ENCODE data around the gene FA2H. TPM values are rescaled to one million over a fixed set of nuclear protein-coding genes. Genes with fewer than 3 reads are reported as not detected.

Gene FA2H
- total RNA-seq, 2 donors from 2014 or later = 2.1 to 2.4 TPM

GRCh38 chr16:74788108-74788507, 13.5 kb upstream of the FA2H start:
- Mint-ChIP-seq H3K4me1 (no peaks in the 10 kb centered on the region), H3K4me3 (no peak overlapping the region), H3K27ac (no peak overlapping the region), H3K36me3 (ENCODE audit: low read depth) (peaks cover 2% of the 10 kb centered on the region), H3K27me3 (ENCODE audit: insufficient read depth) (no peaks in the 10 kb centered on the region), H3K9me3 (peaks cover 15% of the 10 kb centered on the region)
- Histone ChIP-seq H3K27me3 (ENCODE audit: control insufficient read depth, insufficient read depth, low read length, poor library complexity, severe bottlenecking) (no peaks in the 10 kb centered on the region), H3K9ac (ENCODE audit: extremely low read depth, low read length, poor library complexity, severe bottlenecking) (no peak overlapping the region), H3K36me3 (ENCODE audit: control insufficient read depth, insufficient read depth, low read length) (no peaks in the 10 kb centered on the region), H3K9me3 (ENCODE audit: control insufficient read depth, low read length) (peaks cover 10% of the 10 kb centered on the region), H3K27ac (ENCODE audit: low read depth, low read length) (no peak overlapping the region), H3K4me3 (ENCODE audit: low read length) (no peak overlapping the region), H3K4me1 (ENCODE audit: control insufficient read depth, insufficient read depth, low read length) (no peaks in the 10 kb centered on the region)
- DNase-seq = no peak
- TF ChIP-seq, protein P1, sequence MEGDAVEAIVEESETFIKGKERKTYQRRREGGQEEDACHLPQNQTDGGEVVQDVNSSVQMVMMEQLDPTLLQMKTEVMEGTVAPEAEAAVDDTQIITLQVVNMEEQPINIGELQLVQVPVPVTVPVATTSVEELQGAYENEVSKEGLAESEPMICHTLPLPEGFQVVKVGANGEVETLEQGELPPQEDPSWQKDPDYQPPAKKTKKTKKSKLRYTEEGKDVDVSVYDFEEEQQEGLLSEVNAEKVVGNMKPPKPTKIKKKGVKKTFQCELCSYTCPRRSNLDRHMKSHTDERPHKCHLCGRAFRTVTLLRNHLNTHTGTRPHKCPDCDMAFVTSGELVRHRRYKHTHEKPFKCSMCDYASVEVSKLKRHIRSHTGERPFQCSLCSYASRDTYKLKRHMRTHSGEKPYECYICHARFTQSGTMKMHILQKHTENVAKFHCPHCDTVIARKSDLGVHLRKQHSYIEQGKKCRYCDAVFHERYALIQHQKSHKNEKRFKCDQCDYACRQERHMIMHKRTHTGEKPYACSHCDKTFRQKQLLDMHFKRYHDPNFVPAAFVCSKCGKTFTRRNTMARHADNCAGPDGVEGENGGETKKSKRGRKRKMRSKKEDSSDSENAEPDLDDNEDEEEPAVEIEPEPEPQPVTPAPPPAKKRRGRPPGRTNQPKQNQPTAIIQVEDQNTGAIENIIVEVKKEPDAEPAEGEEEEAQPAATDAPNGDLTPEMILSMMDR (conservative IDR thresholded peaks at IDR 0.05) = no peak
- WGBS, 2 experiments (ENCODE audit: insufficient coverage in 1 of 2, insufficient read length in 1 of 2) = 87 to 95% methylated on average over 7 of the region's 7 CpGs

GRCh38 chr16:74785031-74785430, 10.4 kb upstream of the FA2H start:
- Mint-ChIP-seq H3K27ac (no peak overlapping the region), H3K27me3 (ENCODE audit: insufficient read depth) (no peaks in the 10 kb centered on the region)
- TF ChIP-seq, protein P1 (conservative IDR thresholded peaks at IDR 0.05) = peak; percentile 29

DNA sequence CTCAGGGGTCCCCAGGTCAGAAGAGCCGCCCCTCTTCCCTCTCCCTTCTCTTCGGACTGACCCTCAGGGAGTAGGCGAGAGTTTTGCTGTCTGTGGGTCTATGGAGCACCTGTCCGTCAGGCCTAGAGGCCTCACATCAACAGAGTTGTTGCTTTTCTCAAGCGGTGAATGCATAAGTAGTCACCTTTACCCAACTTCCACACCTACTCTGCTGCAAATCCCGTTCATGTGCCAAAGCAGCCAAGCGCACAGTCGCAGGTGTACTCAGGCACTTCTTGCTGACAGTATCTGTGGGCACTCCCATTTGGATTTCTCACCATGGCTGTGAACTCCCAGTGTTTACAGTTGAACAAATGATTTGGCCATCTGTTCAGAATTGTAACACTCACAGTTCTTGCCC, 4.0 kb upstream of the FA2H start:
- peaks cover 5% of the 10 kb centered on the region for H3K4me1 Mint-ChIP-seq
- H3K27ac Mint-ChIP-seq = no peak overlapping the region
- Histone ChIP-seq H3K36me3 (ENCODE audit: control insufficient read depth, insufficient read depth, low read length) (no peaks in the 10 kb centered on the region), H3K27me3 (ENCODE audit: control insufficient read depth, insufficient read depth, low read length, poor library complexity, severe bottlenecking) (peaks cover 17% of the 10 kb centered on the region), H3K9ac (ENCODE audit: extremely low read depth, low read length, poor library complexity, severe bottlenecking) (no peak overlapping the region), H3K9me3 (ENCODE audit: control insufficient read depth, low read length) (no peaks in the 10 kb centered on the region), H3K4me3 (ENCODE audit: low read length) (no peak overlapping the region), H3K27ac (ENCODE audit: low read depth, low read length) (no peak overlapping the region), H3K4me1 (ENCODE audit: control insufficient read depth, insufficient read depth, low read length) (no peaks in the 10 kb centered on the region)
- no peak for DNase-seq
- H3K27me3 Mint-ChIP-seq (ENCODE audit: insufficient read depth) = peaks cover 22% of the 10 kb centered on the region
- TF ChIP-seq, protein P1 (conservative IDR thresholded peaks at IDR 0.05) = no peak
- 90 to 94% methylated on average over 5 to 8 of the region's 8 CpGs for WGBS, 2 experiments (ENCODE audit: insufficient coverage in 1 of 2, insufficient read length in 1 of 2)
- no peaks in the 10 kb centered on the region for H3K9me3 Mint-ChIP-seq
- no peaks in the 10 kb centered on the region for H3K36me3 Mint-ChIP-seq (ENCODE audit: low read depth)
- no peak overlapping the region for H3K4me3 Mint-ChIP-seq

More at GRCh38 chr16:74785031-74785430, 10.4 kb upstream of the FA2H start:
- H3K9ac ChIP-seq (ENCODE audit: extremely low read depth, low read length, poor library complexity, severe bottlenecking) = no peak overlapping the region
- Mint-ChIP-seq H3K4me3 (no peak overlapping the region), H3K9me3 (peaks cover 2% of the 10 kb centered on the region), H3K4me1 (no peaks in the 10 kb centered on the region), H3K36me3 (ENCODE audit: low read depth) (no peaks in the 10 kb centered on the region)
- no peaks in the 10 kb centered on the region for H3K36me3 ChIP-seq (ENCODE audit: control insufficient read depth, insufficient read depth, low read length)
- 77 to 84% methylated on average over 4 of the region's 4 CpGs for WGBS, 2 experiments (ENCODE audit: insufficient coverage in 1 of 2, insufficient read length in 1 of 2)
- no peak for DNase-seq
- H3K4me3 ChIP-seq (ENCODE audit: low read length) = no peak overlapping the region
- H3K27ac ChIP-seq (ENCODE audit: low read depth, low read length) = no peak overlapping the region
- H3K9me3 ChIP-seq (ENCODE audit: control insufficient read depth, low read length) = no peaks in the 10 kb centered on the region
- no peaks in the 10 kb centered on the region for H3K27me3 ChIP-seq (ENCODE audit: control insufficient read depth, insufficient read depth, low read length, poor library complexity, severe bottlenecking)
- no peaks in the 10 kb centered on the region for H3K4me1 ChIP-seq (ENCODE audit: control insufficient read depth, insufficient read depth, low read length)

All from endodermal cell (in vitro differentiated cells).